Panc1 (cell line): Measurements from ENCODE around the gene NTS. TPM values are rescaled to one million over a fixed set of nuclear protein-coding genes. Genes with fewer than 3 reads are reported as not detected.

Experiments
- ATAC-seq: fragments of 200-7000 bp; cut with Tn5 transposase; 2 replicates; pipeline ENCODE4 v1.9.1; 2020; ENCODE audit warnings: mild to moderate bottlenecking, moderate library complexity
- BruUV-seq: library from RNA; stranded (reverse); fragments of 400-500 nt; replicated peaks from 2 replicates; lab custom pipeline; 2021; lab: Mats Ljungman, UMichigan
- CTCF ChIA-PET: fragments of 300-600 bp; sonication (Branson Sonifier 250); formaldehyde crosslinking; loops from one replicate; lab custom pipeline; 2022; ENCODE audit warnings: antibody characterized with exemption; lab: Charles Lee
- POLR2A ChIA-PET: fragments of 300-600 bp; sonication (Branson Sonifier 250); formaldehyde crosslinking; loops from one replicate; lab custom pipeline; 2022; ENCODE audit warnings: antibody characterized with exemption; lab: Charles Lee
- DNase-seq: peaks from one replicate; pipeline ENCODE4 v3.0.0-alpha.2; 2010; ENCODE audit warnings: low read depth, low spot score
- H3K27ac ChIP-seq: 2 replicates; pipeline ENCODE4 v1.5.1; 2011; ENCODE audit warnings: mild to moderate bottlenecking, low read length, inconsistent platforms
- H3K27me3 ChIP-seq: fragments of 200-500 bp; sonication (Bioruptor generic); 2 replicates; pipeline ENCODE4 v1.6.0; 2014; ENCODE audit warnings: low read length, inconsistent platforms; ENCODE audit not compliant: control insufficient read depth, insufficient read depth
- H3K36me3 ChIP-seq: fragments of 200-500 bp; sonication (Bioruptor generic); 2 replicates; pipeline ENCODE4 v1.5.1; 2014; ENCODE audit warnings: inconsistent platforms, mild to moderate bottlenecking, low read length, moderate library complexity; ENCODE audit not compliant: control insufficient read depth, insufficient read depth
- H3K4me1 ChIP-seq: 2 replicates; pipeline ENCODE4 v1.5.1; 2011; ENCODE audit warnings: inconsistent platforms, mild to moderate bottlenecking, low read length, moderate library complexity; ENCODE audit not compliant: control insufficient read depth, insufficient read depth
- H3K4me3 ChIP-seq, 2 experiments: 2 replicates each; pipeline ENCODE4 v1.5.1; 2011 to 2012; ENCODE audit warnings: low read depth in 2 of 2, low read length in 2 of 2, mild to moderate bottlenecking in 2 of 2, inconsistent platforms in 1 of 2, moderate library complexity in 1 of 2
- H3K9me3 ChIP-seq: fragments of 200-500 bp; sonication (Bioruptor generic); 2 replicates; pipeline ENCODE4 v1.5.1; 2014; ENCODE audit warnings: low read depth, mild to moderate bottlenecking, inconsistent platforms, low read length, moderate library complexity; ENCODE audit not compliant: control insufficient read depth, insufficient read depth
- CTCF ChIP-seq: fragments of 450-650 bp; IDR thresholded peaks from 2 replicates; pipeline ENCODE4 v1.5.1; 2017; ENCODE audit warnings: mild to moderate bottlenecking
- POLR2AphosphoS5 ChIP-seq: IDR thresholded peaks from 2 replicates; pipeline ENCODE4 v1.6.1; 2012; ENCODE audit warnings: mild to moderate bottlenecking, low read depth, low read length, moderate library complexity
- REST ChIP-seq, 2 experiments: IDR thresholded peaks; 2 replicates each; pipeline ENCODE4 v1.6.1; 2011 to 2012; ENCODE audit warnings: low read depth in 2 of 2, control low read depth in 1 of 2, low read length in 1 of 2, mild to moderate bottlenecking in 1 of 2, moderate library complexity in 1 of 2; ENCODE audit not compliant: insufficient read depth in 1 of 2
- SIN3A ChIP-seq: IDR thresholded peaks from 2 replicates; pipeline ENCODE4 v1.6.1; 2012; ENCODE audit warnings: low read depth, mild to moderate bottlenecking, low read length, moderate library complexity, borderline replicate concordance; ENCODE audit not compliant: insufficient read depth
- TCF7L2 ChIP-seq: IDR thresholded peaks from 2 replicates; pipeline ENCODE4 v1.6.1; 2011; ENCODE audit warnings: mild to moderate bottlenecking, low read depth, low read length, inconsistent platforms
- in situ Hi-C: cut with HindIII; loops from 2 replicates; pipeline ENCODE4 v1.10.0; 2016; ENCODE audit warnings: low sequenced_read_pairs, low pct_unique_long_range_greater_than_20kb
- intact Hi-C: fragments of 100-400 bp; cut with micrococcal nuclease; formaldehyde crosslinking; loops from one replicate; pipeline ENCODE4 v1.10.0; 2022; ENCODE audit not compliant: unreplicated experiment
- total RNA-seq: library from RNA; stranded (reverse); gene quantifications from one replicate; pipeline ENCODE4 v1.2.1, GENCODE V29; 2021; ENCODE audit not compliant: unreplicated experiment

The NTS gene
- total RNA-seq, 1 experiment from 2014 or later: 1.5 TPM

- no TSS peak for BruUV-seq
- ATAC-seq: no peak
- DNase-seq: no peak
- TF ChIP-seq TCF7L2 (no peak), SIN3A (no peak)
- intact Hi-C loops: no loop called here
- Histone ChIP-seq H3K4me1 (no peaks in the 10 kb centered on the region), H3K27me3 (no peaks in the 10 kb centered on the region), H3K36me3 (no peaks in the 10 kb centered on the region; the same call in 1 of the 2 replicates), H3K9me3 (no peaks in the 10 kb centered on the region), H3K27ac (no peak overlapping the region), H3K4me3 (no peak overlapping the region)
- POLR2A ChIA-PET: no interaction called here
- in situ Hi-C loops: no loop called here
- CTCF ChIA-PET: no interaction called here
Measured at GRCh38 chr12:85828576-85828975, 45.5 kb upstream of the NTS start.

- intact Hi-C loops: no loop called here
Measured at GRCh38 chr12:85829391-85829790, 44.7 kb upstream of the NTS start.

More at GRCh38 chr12:85829391-85829790, 44.7 kb upstream of the NTS start:
- H3K4me3 ChIP-seq: no peak overlapping the region
- POLR2A ChIA-PET: no interaction called here
- H3K36me3 ChIP-seq: no peaks in the 10 kb centered on the region; the same call in 1 of the 2 replicates
- H3K4me1 ChIP-seq: no peaks in the 10 kb centered on the region; the same call in 1 of the 2 replicates
- DNase-seq (no peak), ATAC-seq (no peak)
- in situ Hi-C loops: no loop called here
- H3K27ac ChIP-seq: no peak overlapping the region
- TF ChIP-seq TCF7L2 (no peak), SIN3A (no peak), REST (IDR thresholded peaks at IDR 0.05; ENCODE audit: insufficient read depth in 1 of 2, low read depth in 2 of 2, low read length in 1 of 2) (no peak), CTCF (no peak), POLR2AphosphoS5 (no peak)
- BruUV-seq: no TSS peak
- H3K9me3 ChIP-seq: no peaks in the 10 kb centered on the region
- H3K27me3 ChIP-seq: no peaks in the 10 kb centered on the region
- CTCF ChIA-PET: no interaction called here
